AG04449 (cell line): Measurements from ENCODE around the gene ENGASE.

Experiments
- CTCF ChIA-PET: fragments of 350-600 bp; formaldehyde crosslinking; extraction: SDS; loops from one replicate; lab custom pipeline; 2021; ENCODE audit warnings: antibody characterized with exemption; lab: Yijun Ruan, JAX
- POLR2A ChIA-PET: fragments of 400-600, 350-600 bp; formaldehyde crosslinking; extraction: SDS; loops from one replicate; lab custom pipeline; 2020; ENCODE audit warnings: antibody characterized with exemption, inconsistent platforms; lab: Yijun Ruan, JAX
- DNase-seq: peaks from one replicate; pipeline ENCODE4 v3.0.0-alpha.2; 2010; ENCODE audit warnings: low read depth, low spot score
- H3K4me3 ChIP-seq: 2 replicates; pipeline ENCODE4 v1.5.1; 2011; ENCODE audit warnings: low read depth, mild to moderate bottlenecking, control low read depth, low read length
- TF ChIP-seq, protein P1 (sequence below): IDR thresholded peaks from one replicate; pipeline ENCODE4 v1.5.1; 2011; ENCODE audit warnings: mild to moderate bottlenecking, moderate library complexity, low read length, control low read depth, inconsistent platforms; ENCODE audit not compliant: insufficient read depth; ENCODE audit errors: missing control alignments

ENGASE gene

DNA sequence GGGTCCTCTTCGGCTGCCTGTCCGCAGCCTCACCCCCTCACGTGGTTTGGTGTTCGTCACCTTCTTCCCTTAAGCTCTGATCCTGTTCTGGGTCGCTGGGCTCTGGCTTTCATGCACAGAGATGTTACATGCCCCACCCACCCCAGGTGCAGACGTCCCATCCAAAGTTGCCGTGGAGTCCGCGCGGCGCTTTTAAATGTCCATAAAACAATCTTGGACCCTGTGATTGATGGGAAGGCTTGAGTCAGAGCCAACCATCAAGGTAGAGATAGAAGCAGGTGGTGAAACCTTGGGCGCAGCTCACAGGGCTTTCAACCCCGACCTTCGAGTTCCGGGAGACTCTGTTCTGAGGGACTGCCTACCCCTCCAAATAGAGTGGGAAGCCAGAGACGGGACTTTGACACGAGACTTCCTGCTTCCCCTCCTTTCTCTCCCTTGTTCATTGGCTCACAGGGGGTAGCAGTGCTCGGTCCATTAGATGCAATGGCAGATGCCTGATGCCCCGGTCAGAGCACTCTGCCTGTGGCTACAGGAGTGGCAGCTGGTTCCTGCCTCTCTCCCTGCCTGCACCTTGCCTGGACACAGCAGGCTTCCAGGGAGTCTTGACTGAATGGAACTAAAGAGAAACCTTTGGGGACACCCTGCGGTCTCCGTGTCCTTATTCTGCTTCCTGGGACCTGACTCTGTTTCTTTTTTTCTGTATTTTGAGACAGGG lies 4.0 kb downstream of the ENGASE start:
- H3K4me3 ChIP-seq = no peak overlapping the region
- TF ChIP-seq, protein P1, sequence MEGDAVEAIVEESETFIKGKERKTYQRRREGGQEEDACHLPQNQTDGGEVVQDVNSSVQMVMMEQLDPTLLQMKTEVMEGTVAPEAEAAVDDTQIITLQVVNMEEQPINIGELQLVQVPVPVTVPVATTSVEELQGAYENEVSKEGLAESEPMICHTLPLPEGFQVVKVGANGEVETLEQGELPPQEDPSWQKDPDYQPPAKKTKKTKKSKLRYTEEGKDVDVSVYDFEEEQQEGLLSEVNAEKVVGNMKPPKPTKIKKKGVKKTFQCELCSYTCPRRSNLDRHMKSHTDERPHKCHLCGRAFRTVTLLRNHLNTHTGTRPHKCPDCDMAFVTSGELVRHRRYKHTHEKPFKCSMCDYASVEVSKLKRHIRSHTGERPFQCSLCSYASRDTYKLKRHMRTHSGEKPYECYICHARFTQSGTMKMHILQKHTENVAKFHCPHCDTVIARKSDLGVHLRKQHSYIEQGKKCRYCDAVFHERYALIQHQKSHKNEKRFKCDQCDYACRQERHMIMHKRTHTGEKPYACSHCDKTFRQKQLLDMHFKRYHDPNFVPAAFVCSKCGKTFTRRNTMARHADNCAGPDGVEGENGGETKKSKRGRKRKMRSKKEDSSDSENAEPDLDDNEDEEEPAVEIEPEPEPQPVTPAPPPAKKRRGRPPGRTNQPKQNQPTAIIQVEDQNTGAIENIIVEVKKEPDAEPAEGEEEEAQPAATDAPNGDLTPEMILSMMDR = no peak
- ChIA-PET POLR2A (no interaction called here), CTCF (interaction anchor here (1.0 to 3.4 kb wide), 5 partner anchors 9 to 314 kb away, joined by 3 to 25 read pairs (median 4); no protein-coding TSS in a partner anchor)
- no peak for DNase-seq

DNA sequence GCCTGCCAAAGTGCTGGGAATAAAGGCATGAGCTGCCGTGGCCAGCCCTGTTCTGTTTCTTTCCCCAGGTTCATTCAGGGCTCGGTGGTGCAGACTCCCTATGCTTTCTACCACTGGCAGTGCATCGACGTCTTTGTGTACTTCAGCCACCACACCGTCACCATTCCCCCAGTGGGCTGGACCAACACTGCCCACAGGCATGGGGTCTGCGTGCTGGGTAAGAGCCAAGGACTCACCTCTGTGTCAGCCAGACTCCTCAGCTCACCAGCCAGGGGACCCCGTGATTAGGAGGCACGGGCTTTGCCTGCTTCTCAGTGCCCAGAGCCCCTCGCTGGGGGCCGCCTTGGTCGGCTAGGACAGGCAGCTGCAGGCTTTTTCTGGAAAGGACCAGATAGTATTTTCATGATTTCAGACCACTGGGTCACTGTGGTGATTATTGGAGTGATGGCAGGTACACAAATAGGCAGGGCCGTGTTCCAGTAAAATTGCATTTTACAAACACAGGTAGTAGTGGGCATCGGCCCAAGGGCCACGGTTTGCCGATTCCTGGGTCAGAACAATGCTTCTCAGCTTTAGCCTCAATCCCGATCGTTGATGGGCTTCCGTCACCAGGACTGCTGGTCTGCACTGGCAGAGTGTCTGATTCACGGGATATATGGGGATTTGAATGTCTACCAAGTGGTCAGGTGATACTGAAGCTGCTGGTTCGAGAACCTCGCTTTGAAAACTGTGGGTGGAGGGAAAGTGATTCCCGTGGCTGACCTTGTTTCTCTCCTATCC lies 5.0 kb downstream of the ENGASE start:
- H3K4me3 ChIP-seq = no peak overlapping the region
- TF ChIP-seq, protein P1 = no peak
- POLR2A ChIA-PET = no interaction called here
- DNase-seq = no peak
- CTCF ChIA-PET = interaction anchor here (0.8 to 3.4 kb wide), 3 partner anchors 8 to 313 kb away, joined by 3 to 25 read pairs (median 4); no protein-coding TSS in a partner anchor

DNA sequence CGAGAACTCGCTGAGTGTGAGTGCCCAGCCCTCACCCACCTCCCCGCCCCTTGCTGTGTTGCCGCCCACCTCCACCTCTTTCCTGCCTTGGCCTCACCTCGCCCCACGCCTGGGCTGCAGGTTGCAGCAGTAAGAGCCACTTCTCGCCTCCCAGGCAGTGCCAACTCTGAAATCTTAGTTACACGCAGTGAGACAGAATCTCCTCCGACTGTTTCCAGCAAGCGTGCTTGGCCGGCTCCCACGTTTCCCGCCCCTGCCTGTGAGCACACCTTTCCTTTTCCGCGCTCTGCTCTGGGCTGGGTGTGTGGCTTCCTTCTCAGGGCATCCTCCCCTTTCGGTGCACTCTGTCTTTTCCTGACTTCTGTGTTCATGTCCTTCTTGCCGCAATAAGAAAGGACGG lies 5.7 kb downstream of the ENGASE start:
- TF ChIP-seq, protein P1 = no peak
- no peak overlapping the region for H3K4me3 ChIP-seq
- DNase-seq = no peak
- ChIA-PET CTCF (interaction anchor here (2.4 to 8.3 kb wide), 4 partner anchors 7 to 60 kb away, joined by 11 to 105 read pairs (median 52); no protein-coding TSS in a partner anchor), POLR2A (no interaction called here)

DNA sequence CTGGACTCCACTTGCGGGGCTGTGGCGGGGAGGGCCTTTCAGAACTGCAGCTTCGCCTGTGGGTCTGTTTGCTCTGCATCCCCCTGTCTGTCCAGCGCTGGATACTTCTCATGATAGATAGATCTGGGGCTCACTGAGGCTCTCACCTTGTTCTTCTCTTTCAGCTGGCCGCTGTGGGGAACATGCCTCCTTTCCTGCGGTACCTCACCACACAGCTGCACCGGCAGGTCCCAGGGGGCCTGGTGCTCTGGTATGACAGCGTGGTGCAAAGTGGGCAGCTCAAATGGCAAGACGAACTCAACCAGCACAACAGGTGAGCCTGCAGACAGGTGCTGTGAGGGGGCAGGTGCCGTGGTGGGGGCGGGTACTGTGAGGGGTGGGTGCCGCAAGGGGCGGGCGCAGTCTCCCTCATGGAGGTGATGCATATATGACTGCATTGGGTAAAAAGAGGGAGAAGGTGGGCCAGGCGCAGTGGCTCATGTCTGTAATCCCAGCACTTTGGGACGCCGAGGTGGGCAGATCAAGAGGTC lies 6.2 kb downstream of the ENGASE start:
- no peak for DNase-seq
- CTCF ChIA-PET = interaction anchor here (0.6 to 8.3 kb wide), 6 partner anchors 8 to 61 kb away, joined by 3 to 105 read pairs (median 32); partner anchors contain the start of gene ENGASE
- TF ChIP-seq, protein P1 = no peak
- no peak overlapping the region for H3K4me3 ChIP-seq
- POLR2A ChIA-PET = no interaction called here

DNA sequence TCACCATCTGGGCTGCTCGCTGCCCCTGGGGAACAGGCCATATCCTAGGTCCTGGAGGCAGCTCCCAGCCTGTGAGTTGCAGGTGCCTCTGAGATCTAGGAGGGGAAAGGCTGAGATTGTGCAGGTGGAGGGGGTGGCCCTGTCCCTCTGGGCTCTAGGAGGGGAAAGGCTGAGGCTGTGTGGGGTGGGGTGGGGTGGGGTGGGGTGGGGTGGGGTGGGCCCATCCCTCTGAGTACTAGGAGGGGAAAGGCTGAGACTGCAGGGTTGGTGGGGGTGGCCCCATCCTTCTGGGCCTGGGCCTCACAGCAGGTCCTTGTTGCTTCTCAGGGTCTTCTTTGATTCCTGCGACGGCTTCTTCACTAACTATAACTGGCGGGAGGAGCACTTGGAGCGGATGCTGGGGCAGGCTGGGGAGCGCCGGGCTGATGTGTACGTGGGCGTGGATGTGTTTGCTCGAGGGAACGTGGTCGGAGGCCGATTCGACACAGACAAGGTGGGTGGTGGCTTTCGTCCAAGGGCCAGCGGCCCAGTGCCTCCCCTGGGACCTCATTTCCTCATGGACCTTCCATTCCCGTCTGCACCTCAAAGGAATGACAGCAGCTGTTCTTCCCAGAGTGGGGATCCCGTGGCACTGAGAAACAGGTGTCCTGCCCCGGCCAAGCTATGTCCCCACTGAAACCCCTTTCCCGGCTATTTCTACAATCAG lies 7.1 kb downstream of the ENGASE start:
- ChIA-PET CTCF (interaction anchor here (0.6 to 10.9 kb wide), 25 partner anchors 9 to 689 kb away, joined by 3 to 473 read pairs (median 7); partner anchors contain the start of gene ENGASE), POLR2A (no interaction called here)
- DNase-seq = no peak
- TF ChIP-seq, protein P1 = no peak
- no peak overlapping the region for H3K4me3 ChIP-seq
